ENCODE measurements around the gene FMN2.
"Not testable (repeated sequence)": the region's sequence is repeated elsewhere in the genome, so short reads cannot be mapped to it uniquely, and the experiment has no call there.

FMN2 gene

GRCh38 chr1:240234485-240235210 lies 143.0 kb downstream of the FMN2 start:
- no peaks in the 10 kb centered on the region for H3K36me3 Mint-ChIP-seq
- DNase-seq (ENCODE audit: low spot score in 2 of 2) (no peak), ATAC-seq (no peak)
- no peak overlapping the region for H3K4me3 Mint-ChIP-seq
- H3K4me1 Mint-ChIP-seq, result no peaks in the 10 kb centered on the region
- no peak overlapping the region for H3K27ac Mint-ChIP-seq
- H3K9me3 Mint-ChIP-seq, result no peaks in the 10 kb centered on the region

- Mint-ChIP-seq H3K27ac (no peak overlapping the region), H3K4me1 (no peaks in the 10 kb centered on the region), H3K4me3 (no peak overlapping the region), H3K36me3 (no peaks in the 10 kb centered on the region), H3K9me3 (no peaks in the 10 kb centered on the region)
- no peak for DNase-seq (ENCODE audit: low spot score in 2 of 2)
- no peak for ATAC-seq
These were observed 144.0 kb downstream of the FMN2 start for GRCh38 chr1:240235521-240236288.

GRCh38 chr1:240237305-240237721 lies 145.6 kb downstream of the FMN2 start:
- H3K9me3 Mint-ChIP-seq, result peaks cover 3% of the 10 kb centered on the region
- H3K36me3 Mint-ChIP-seq, result no peaks in the 10 kb centered on the region
- ATAC-seq (no peak), DNase-seq (ENCODE audit: low spot score in 2 of 2) (no peak)
- H3K4me1 Mint-ChIP-seq, result no peaks in the 10 kb centered on the region
- H3K27ac Mint-ChIP-seq, result no peak overlapping the region
- no peak overlapping the region for H3K4me3 Mint-ChIP-seq

GRCh38 chr1:240239309-240239708 lies 147.6 kb downstream of the FMN2 start:
- Mint-ChIP-seq H3K4me1 (no peaks in the 10 kb centered on the region), H3K27ac (no peak overlapping the region), H3K4me3 (no peak overlapping the region), H3K9me3 (peaks cover 7% of the 10 kb centered on the region), H3K36me3 (no peaks in the 10 kb centered on the region)
- no peak for DNase-seq (ENCODE audit: low spot score in 2 of 2)
- no peak for ATAC-seq

GRCh38 chr1:240241278-240241677 lies 149.6 kb downstream of the FMN2 start:
- Mint-ChIP-seq H3K27ac (no peak overlapping the region), H3K4me3 (no peak overlapping the region)

GRCh38 chr1:240242601-240243144 lies 151.0 kb downstream of the FMN2 start:
- Mint-ChIP-seq H3K9me3 (peaks cover 11% of the 10 kb centered on the region), H3K4me1 (no peaks in the 10 kb centered on the region), H3K27ac (no peak overlapping the region), H3K36me3 (no peaks in the 10 kb centered on the region), H3K4me3 (no peak overlapping the region)
- DNase-seq (ENCODE audit: low spot score in 2 of 2), result no peak
- no peak for ATAC-seq

More at GRCh38 chr1:240241278-240241677, 149.6 kb downstream of the FMN2 start:
- DNase-seq (ENCODE audit: low spot score in 2 of 2) (no peak), ATAC-seq (no peak)
- no peaks in the 10 kb centered on the region for H3K4me1 Mint-ChIP-seq
- no peaks in the 10 kb centered on the region for H3K36me3 Mint-ChIP-seq
- H3K9me3 Mint-ChIP-seq, result peaks cover 11% of the 10 kb centered on the region

- no peak overlapping the region for H3K27ac Mint-ChIP-seq
- no peaks in the 10 kb centered on the region for H3K36me3 Mint-ChIP-seq
- ATAC-seq, result no peak
- no peaks in the 10 kb centered on the region for H3K4me1 Mint-ChIP-seq
- no peak for DNase-seq (ENCODE audit: low spot score in 2 of 2)
- H3K4me3 Mint-ChIP-seq, result no peak overlapping the region
- peaks cover 20% of the 10 kb centered on the region for H3K9me3 Mint-ChIP-seq
These were observed 153.4 kb downstream of the FMN2 start for GRCh38 chr1:240244968-240245628.

- Mint-ChIP-seq H3K36me3 (no peaks in the 10 kb centered on the region), H3K9me3 (peaks cover 23% of the 10 kb centered on the region), H3K4me3 (no peak overlapping the region), H3K27ac (no peak overlapping the region), H3K4me1 (no peaks in the 10 kb centered on the region)
- DNase-seq (ENCODE audit: low spot score in 2 of 2) (no peak), ATAC-seq (no peak)
These were observed 153.9 kb downstream of the FMN2 start for GRCh38 chr1:240245629-240246020.

GRCh38 chr1:240247899-240248298 lies 156.2 kb downstream of the FMN2 start:
- Mint-ChIP-seq H3K4me3 (no peak overlapping the region), H3K27ac (no peak overlapping the region), H3K9me3 (peaks cover 22% of the 10 kb centered on the region), H3K36me3 (no peaks in the 10 kb centered on the region), H3K4me1 (no peaks in the 10 kb centered on the region)
- DNase-seq (ENCODE audit: low spot score in 2 of 2), result no peak
- no peak for ATAC-seq

- DNase-seq (ENCODE audit: low spot score in 2 of 2), result no peak
- Mint-ChIP-seq H3K27ac (no peak overlapping the region), H3K4me3 (no peak overlapping the region), H3K4me1 (no peaks in the 10 kb centered on the region), H3K9me3 (peaks cover 29% of the 10 kb centered on the region), H3K36me3 (no peaks in the 10 kb centered on the region)
- no peak for ATAC-seq
These were observed 162.3 kb downstream of the FMN2 start for GRCh38 chr1:240254006-240254405.

- H3K27ac Mint-ChIP-seq, result no peak overlapping the region
- H3K4me3 Mint-ChIP-seq, result no peak overlapping the region
- H3K36me3 Mint-ChIP-seq, result no peaks in the 10 kb centered on the region
- peaks cover 22% of the 10 kb centered on the region for H3K9me3 Mint-ChIP-seq
- no peak for DNase-seq (ENCODE audit: low spot score in 2 of 2)
- ATAC-seq, result no peak
- no peaks in the 10 kb centered on the region for H3K4me1 Mint-ChIP-seq
These were observed 163.2 kb downstream of the FMN2 start for GRCh38 chr1:240254778-240255291.

GRCh38 chr1:240255922-240256321 lies 164.2 kb downstream of the FMN2 start:
- no peaks in the 10 kb centered on the region for H3K36me3 Mint-ChIP-seq
- no peak for ATAC-seq
- no peak overlapping the region for H3K27ac Mint-ChIP-seq
- no peak overlapping the region for H3K4me3 Mint-ChIP-seq
- H3K9me3 Mint-ChIP-seq, result peaks cover 17% of the 10 kb centered on the region
- DNase-seq (ENCODE audit: low spot score in 2 of 2), result no peak
- H3K4me1 Mint-ChIP-seq, result no peaks in the 10 kb centered on the region

GRCh38 chr1:240256836-240257503 lies 165.3 kb downstream of the FMN2 start:
- Mint-ChIP-seq H3K9me3 (peaks cover 17% of the 10 kb centered on the region), H3K4me1 (no peaks in the 10 kb centered on the region), H3K27ac (no peak overlapping the region), H3K36me3 (no peaks in the 10 kb centered on the region), H3K4me3 (no peak overlapping the region)
- DNase-seq (ENCODE audit: low spot score in 2 of 2) (no peak), ATAC-seq (no peak)

GRCh38 chr1:240258910-240259309 lies 167.2 kb downstream of the FMN2 start:
- ATAC-seq (no peak), DNase-seq (ENCODE audit: low spot score in 2 of 2) (no peak)
- Mint-ChIP-seq H3K4me1 (no peaks in the 10 kb centered on the region), H3K4me3 (no peak overlapping the region), H3K9me3 (peaks cover 9% of the 10 kb centered on the region), H3K36me3 (no peaks in the 10 kb centered on the region), H3K27ac (no peak overlapping the region)

GRCh38 chr1:240264494-240264893 lies 172.8 kb downstream of the FMN2 start:
- not testable (repeated sequence) for H3K36me3 Mint-ChIP-seq; H3K4me3 Mint-ChIP-seq; ATAC-seq; DNase-seq (ENCODE audit: low spot score in 2 of 2); H3K27ac Mint-ChIP-seq; H3K4me1 Mint-ChIP-seq; H3K9me3 Mint-ChIP-seq

Data from stimulated activated effector memory CD8-positive, alpha-beta T cell treated with anti-CD3 and anti-CD28 coated beads, Interleukin-12 subunit alpha, Interleukin-12 subunit beta, amount 100 ng/mL, for 72 hours (primary cell).